ENCODE results near the gene APOC1.
"Not testable (repeated sequence)": the region's sequence is repeated elsewhere in the genome, so short reads cannot be mapped to it uniquely, and the experiment has no call there.

APOC1 gene

DNA sequence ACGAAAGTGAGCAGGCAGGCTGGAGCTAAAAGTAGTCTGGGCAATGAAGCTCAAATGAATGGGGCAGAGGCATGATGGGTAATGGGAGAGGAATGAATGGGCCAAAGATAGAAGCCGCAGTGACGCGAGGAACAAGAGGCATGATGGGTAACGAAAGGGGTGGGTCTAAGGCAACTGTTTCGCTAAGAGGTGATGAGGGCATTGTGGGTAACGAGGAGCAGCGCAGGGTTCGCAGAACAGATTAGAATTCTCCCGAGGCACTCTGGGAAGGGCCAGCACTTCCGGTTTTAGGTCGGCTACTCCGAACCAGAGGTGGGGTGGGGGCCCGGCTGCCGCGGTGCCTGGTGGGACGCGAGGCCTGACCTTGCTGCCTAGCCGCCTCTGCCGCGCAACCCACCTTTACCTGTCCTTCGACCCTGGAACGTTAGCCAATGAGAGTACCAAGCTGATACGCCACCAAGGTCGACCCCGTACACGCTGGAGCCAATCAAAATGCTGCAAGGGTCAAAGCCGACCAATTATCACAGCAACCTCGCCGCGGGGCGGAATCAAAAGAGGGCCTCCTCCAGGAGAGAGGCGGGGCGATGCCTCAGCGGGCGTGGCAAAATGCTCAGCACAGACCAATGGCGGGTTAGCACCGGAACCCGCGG, 23.9 kb upstream of the APOC1 start:
- peak; percentile 100 for DNase-seq

DNA sequence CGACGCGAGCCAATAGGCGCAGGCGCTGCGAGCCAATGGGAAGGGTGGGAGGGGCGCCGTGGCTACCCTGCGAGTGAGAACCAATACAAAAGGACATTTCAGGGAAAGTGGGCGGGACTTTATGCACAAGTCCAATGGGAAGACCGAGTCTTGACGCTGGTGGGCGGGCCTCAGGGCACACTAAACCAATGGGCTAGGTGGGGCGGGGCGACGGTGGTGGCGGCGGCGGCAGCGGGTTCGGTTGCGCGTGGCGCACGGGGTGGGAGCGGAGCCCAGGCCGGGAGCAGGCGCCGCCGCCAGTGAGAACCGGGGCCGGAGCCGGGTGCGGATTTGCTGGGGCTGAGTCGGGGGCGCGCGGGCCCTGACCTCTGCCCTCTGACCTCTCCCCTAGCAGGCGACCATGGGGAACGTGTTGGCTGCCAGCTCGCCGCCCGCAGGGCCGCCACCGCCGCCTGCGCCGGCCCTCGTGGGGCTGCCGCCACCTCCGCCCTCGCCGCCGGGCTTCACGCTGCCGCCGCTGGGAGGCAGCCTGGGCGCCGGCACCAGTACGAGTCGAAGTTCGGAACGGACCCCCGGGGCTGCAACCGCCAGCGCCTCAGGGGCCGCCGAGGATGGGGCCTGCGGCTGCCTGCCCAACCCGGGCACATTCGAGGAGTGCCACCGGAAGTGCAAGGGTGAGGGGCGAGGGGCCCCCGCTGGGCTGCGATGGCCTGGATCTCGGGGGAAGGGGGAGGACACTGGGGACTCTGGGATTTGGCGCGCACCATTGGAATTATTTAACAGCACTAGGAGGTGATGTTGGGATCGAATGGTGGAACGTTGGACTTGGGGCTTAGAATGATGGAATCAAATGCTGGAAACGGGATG, 23.2 kb upstream of the APOC1 start, which contains the start of gene TOMM40:
TOMM40 (plus strand) TSS at position 239 of the 867 bp plus-strand sequence; CDS start at position 401, 162 bp downstream.
- peak; percentile 27 for DNase-seq

DNA sequence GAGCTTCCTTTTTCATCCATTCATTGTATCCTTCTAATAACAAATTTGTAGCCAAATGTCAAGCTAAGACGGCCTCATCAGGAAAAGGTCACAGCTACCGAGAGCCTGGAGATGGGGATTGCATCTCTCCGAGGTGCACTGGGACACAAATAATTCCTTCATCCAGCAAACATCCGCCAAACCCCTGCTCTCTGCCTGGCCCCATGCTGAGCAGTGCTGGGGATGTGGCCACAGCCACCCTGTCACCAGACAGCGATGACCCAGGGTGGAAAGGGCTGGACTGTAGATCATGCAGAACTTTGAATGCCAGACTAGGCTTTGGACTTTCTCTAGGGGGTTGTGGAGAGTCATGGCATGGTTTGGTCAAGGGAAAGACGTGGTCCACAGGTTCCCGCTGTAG, 21.5 kb upstream of the APOC1 start:
- no peak for DNase-seq

DNA sequence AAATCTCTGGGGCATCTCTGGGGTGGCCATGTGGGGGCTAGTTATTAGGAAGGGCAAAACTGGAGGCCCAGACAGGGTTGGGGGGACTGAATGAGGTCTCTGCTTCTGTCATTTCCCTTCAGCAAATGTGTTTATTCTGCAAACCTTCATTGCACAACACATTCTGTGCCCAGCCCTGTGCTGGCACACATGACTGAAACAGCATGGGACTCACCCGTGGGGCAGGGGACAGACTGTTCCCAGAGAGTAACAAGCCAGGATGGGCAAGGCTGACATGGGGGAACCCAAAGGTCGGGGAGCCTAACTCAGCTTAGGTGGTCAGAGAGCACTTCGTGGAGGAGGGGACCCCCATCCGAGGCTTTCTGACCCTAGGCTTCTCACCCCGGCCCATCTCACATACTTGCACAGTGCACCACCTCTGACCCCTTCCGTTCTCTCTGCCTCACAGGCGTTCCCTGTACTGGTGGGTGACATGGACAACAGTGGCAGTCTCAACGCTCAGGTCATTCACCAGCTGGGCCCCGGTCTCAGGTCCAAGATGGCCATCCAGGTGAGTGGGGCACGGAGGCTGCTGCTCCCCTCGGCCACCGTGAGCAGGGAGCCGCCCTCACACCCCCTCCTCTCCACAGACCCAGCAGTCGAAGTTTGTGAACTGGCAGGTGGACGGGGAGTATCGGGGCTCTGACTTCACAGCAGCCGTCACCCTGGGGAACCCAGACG, 20.9 kb upstream of the APOC1 start:
- DNase-seq, result no peak

DNA sequence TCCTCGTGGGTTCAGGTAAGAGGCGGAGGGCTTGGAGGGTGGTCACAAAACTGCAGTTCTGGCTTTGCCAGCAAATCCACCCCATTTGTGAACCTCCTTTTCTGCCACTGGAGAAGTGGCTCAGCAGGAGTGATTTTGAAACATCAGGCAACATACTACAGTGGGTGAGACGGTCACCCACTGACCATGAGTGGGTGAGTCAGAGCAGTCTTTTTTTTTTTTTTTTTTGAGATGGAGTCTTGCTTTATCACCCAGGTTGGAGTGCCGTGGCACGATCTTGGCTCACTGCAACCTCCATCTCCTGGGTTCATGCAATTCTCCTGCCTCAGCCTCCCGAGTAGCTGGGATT, 20.4 kb upstream of the APOC1 start:
- DNase-seq, result no peak

DNA sequence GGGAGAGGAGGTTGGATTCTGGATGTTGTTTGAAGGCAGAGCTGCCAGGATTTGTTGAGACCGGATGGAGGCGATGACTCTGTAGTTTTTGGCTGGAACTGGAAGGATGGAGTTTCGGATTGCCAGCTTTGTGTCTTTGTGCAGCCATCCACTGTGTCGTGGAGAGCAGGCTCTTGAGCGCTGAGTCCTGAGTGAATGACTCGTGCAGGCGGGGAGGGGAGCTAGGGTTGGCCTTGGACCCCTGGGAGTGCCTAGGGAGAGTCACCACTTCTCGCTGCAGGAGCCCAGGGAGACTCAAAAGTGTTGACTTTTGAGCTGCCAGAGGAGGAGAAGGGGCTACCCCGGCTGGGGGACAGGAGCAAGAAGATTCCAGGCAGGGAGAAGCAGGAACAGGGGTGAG, 19.5 kb upstream of the APOC1 start:
- DNase-seq, result no peak

DNA sequence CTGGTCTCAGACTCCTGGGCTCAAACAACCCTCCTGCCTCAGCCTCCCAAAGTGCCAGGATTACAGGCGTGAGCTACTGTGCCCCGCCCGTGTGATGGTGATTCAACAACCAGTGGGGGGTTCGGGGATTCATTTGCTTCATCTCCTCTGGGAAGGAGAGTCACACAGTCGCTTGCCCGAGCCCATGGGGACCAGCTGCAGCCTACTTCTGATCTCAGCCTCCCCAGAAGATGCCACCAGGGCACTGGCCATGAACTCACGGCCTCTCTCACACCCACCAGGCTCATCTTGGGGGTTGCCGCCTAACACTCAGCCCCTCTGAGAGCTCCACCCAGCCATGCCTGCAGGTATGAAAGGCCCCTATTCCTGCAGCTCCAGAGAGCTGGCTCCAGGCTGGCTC, 16.6 kb upstream of the APOC1 start:
- DNase-seq, result no peak

DNA sequence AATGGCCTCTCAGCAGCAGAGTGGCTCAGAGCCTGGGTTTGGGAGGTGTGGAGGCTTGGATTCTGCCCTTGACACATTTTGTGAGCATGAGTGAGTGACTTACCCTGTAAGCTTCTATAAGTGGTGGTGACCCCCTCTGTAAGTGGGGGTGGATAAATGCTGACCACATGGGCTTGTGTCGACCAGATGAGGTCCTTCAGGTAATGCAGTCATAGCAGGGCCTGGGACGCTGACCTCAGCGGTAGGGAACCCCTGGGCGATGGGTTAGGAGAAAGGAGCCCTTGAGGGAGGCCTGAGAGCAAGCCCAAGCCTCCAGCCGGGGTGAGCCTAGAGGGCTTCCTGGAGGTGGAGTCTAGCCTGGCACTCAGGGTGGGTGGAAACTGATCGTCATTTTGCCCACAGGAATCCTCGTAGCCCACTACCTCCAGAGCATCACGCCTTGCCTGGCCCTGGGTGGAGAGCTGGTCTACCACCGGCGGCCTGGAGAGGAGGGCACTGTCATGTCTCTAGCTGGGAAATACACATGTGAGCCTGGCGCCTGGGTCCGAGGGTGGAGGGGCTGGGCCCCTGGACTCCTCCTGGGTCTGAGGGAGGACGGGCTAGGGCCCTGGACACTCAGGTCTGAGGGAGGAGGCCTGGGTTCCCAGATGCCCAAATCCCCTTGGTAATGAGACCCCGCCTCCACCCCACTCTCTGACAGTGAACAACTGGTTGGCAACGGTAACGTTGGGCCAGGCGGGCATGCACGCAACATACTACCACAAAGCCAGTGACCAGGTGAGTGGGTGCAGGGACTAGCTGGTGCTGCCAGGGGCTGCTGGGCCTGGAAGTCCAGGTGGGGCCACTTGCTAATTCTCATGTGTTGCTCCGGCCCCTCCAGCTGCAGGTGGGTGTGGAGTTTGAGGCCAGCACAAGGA, 13.8 kb upstream of the APOC1 start:
- DNase-seq, result no peak

DNA sequence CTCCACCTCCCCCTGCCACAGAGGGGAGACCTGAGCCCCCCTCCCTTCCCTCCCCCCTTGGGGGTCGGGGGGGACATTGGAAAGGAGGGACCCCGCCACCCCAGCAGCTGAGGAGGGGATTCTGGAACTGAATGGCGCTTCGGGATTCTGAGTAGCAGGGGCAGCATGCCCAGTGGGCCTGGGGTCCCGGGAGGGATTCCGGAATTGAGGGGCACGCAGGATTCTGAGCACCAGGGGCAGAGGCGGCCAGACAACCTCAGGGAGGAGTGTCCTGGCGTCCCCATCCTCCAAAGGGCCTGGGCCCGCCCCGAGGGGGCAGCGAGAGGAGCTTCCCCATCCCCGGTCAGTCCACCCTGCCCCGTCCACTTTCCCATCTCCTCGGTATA, 11.2 kb upstream of the APOC1 start:
- DNase-seq, result no peak

DNA sequence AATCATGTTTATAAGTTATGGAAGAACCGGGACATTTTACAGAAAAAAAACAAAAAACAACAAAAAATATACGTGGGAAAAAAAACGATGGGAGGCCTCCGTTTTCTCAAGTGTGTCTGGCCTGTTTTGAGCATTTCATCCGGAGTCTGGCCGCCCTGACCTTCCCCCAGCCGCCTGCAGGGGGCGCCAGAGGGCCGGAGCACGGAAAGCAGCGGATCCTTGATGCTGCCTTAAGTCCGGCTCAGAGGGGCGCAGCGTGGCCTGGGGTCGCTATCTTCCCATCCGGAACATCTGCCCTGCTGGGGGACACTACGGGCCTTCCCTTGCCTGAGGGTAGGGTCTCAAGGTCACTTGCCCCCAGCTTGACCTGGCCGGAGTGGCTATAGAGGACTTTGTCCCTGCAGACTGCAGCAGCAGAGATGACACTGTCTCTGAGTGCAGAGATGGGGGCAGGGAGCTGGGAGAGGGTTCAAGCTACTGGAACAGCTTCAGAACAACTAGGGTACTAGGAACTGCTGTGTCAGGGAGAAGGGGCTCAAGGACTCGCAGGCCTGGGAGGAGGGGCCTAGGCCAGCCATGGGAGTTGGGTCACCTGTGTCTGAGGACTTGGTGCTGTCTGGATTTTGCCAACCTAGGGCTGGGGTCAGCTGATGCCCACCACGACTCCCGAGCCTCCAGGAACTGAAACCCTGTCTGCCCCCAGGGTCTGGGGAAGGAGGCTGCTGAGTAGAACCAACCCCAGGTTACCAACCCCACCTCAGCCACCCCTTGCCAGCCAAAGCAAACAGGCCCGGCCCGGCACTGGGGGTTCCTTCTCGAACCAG, 10.6 kb upstream of the APOC1 start:
- peak; percentile 58 for DNase-seq

DNA sequence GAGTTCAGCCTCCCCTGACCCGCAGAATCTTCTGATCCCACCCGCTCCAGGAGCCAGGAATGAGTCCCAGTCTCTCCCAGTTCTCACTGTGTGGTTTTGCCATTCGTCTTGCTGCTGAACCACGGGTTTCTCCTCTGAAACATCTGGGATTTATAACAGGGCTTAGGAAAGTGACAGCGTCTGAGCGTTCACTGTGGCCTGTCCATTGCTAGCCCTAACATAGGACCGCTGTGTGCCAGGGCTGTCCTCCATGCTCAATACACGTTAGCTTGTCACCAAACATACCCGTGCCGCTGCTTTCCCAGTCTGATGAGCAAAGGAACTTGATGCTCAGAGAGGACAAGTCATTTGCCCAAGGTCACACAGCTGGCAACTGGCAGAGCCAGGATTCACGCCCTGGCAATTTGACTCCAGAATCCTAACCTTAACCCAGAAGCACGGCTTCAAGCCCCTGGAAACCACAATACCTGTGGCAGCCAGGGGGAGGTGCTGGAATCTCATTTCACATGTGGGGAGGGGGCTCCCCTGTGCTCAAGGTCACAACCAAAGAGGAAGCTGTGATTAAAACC, 9.9 kb upstream of the APOC1 start:
- DNase-seq, result no peak

DNA sequence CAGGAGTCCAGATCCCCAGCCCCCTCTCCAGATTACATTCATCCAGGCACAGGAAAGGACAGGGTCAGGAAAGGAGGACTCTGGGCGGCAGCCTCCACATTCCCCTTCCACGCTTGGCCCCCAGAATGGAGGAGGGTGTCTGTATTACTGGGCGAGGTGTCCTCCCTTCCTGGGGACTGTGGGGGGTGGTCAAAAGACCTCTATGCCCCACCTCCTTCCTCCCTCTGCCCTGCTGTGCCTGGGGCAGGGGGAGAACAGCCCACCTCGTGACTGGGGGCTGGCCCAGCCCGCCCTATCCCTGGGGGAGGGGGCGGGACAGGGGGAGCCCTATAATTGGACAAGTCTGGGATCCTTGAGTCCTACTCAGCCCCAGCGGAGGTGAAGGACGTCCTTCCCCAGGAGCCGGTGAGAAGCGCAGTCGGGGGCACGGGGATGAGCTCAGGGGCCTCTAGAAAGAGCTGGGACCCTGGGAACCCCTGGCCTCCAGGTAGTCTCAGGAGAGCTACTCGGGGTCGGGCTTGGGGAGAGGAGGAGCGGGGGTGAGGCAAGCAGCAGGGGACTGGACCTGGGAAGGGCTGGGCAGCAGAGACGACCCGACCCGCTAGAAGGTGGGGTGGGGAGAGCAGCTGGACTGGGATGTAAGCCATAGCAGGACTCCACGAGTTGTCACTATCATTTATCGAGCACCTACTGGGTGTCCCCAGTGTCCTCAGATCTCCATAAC, 8.8 kb upstream of the APOC1 start, which contains the start of gene APOE:
APOE (plus strand) TSS at position 360 of the 724 bp plus-strand sequence. CDS start 829 bp downstream, outside the sequence.
- DNase-seq, result peak; percentile 29

DNA sequence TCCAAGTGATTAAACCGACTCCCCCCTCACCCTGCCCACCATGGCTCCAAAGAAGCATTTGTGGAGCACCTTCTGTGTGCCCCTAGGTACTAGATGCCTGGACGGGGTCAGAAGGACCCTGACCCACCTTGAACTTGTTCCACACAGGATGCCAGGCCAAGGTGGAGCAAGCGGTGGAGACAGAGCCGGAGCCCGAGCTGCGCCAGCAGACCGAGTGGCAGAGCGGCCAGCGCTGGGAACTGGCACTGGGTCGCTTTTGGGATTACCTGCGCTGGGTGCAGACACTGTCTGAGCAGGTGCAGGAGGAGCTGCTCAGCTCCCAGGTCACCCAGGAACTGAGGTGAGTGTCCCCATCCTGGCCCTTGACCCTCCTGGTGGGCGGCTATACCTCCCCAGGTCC, 6.8 kb upstream of the APOC1 start:
- DNase-seq, result no peak

DNA sequence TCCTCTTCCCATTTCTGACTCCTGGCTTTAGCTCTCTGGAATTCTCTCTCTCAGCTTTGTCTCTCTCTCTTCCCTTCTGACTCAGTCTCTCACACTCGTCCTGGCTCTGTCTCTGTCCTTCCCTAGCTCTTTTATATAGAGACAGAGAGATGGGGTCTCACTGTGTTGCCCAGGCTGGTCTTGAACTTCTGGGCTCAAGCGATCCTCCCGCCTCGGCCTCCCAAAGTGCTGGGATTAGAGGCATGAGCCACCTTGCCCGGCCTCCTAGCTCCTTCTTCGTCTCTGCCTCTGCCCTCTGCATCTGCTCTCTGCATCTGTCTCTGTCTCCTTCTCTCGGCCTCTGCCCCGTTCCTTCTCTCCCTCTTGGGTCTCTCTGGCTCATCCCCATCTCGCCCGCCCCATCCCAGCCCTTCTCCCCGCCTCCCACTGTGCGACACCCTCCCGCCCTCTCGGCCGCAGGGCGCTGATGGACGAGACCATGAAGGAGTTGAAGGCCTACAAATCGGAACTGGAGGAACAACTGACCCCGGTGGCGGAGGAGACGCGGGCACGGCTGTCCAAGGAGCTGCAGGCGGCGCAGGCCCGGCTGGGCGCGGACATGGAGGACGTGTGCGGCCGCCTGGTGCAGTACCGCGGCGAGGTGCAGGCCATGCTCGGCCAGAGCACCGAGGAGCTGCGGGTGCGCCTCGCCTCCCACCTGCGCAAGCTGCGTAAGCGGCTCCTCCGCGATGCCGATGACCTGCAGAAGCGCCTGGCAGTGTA, 6.2 kb upstream of the APOC1 start:
- no peak for DNase-seq

DNA sequence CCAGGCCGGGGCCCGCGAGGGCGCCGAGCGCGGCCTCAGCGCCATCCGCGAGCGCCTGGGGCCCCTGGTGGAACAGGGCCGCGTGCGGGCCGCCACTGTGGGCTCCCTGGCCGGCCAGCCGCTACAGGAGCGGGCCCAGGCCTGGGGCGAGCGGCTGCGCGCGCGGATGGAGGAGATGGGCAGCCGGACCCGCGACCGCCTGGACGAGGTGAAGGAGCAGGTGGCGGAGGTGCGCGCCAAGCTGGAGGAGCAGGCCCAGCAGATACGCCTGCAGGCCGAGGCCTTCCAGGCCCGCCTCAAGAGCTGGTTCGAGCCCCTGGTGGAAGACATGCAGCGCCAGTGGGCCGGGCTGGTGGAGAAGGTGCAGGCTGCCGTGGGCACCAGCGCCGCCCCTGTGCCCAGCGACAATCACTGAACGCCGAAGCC, 5.6 kb upstream of the APOC1 start:
- no peak for DNase-seq

DNA sequence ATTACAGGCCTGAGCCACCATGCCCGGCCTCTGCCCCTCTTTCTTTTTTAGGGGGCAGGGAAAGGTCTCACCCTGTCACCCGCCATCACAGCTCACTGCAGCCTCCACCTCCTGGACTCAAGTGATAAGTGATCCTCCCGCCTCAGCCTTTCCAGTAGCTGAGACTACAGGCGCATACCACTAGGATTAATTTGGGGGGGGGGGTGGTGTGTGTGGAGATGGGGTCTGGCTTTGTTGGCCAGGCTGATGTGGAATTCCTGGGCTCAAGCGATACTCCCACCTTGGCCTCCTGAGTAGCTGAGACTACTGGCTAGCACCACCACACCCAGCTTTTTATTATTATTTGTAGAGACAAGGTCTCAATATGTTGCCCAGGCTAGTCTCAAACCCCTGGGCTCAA, 4.6 kb upstream of the APOC1 start:
- no peak for DNase-seq

DNA sequence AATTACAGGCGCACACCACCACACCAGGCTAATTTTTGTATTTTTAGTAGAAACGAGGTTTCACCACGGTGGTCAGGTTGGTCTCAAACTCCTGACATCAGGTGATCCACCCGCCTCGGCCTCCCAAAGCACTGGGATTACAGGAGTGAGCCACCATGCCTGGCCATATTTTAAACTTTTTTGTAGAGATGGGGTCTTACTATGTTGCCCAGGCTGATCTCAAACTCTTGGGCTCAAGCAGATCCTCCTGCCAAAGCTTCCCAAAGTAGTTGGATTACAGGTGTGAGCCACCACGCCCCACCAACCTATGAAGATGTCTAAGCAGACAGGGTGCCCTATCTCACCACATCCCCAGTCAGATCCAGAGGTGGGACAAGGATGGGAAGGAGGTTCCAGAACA, 2.5 kb upstream of the APOC1 start:
- not testable (repeated sequence) for DNase-seq

DNA sequence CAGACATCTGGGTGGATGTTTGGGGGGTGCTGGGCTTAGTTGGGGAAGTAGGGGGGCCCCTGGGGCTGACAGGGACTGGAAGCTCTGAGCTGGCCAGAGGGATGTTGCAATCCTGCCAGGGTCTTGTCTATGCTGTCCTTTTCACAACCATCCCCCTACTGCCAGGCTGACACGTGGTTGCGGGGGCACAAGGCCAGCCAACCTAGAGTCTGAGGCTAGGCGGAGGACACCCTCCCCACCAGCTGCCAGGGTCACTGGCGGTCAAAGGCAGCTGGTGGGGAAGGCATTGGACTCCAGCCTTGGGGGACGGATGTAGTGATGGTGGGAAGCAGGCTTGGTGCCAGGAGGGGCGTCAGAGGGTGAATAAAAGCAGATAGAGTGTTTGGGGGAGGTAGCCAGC, 1.6 kb upstream of the APOC1 start:
- no peak for DNase-seq

DNA sequence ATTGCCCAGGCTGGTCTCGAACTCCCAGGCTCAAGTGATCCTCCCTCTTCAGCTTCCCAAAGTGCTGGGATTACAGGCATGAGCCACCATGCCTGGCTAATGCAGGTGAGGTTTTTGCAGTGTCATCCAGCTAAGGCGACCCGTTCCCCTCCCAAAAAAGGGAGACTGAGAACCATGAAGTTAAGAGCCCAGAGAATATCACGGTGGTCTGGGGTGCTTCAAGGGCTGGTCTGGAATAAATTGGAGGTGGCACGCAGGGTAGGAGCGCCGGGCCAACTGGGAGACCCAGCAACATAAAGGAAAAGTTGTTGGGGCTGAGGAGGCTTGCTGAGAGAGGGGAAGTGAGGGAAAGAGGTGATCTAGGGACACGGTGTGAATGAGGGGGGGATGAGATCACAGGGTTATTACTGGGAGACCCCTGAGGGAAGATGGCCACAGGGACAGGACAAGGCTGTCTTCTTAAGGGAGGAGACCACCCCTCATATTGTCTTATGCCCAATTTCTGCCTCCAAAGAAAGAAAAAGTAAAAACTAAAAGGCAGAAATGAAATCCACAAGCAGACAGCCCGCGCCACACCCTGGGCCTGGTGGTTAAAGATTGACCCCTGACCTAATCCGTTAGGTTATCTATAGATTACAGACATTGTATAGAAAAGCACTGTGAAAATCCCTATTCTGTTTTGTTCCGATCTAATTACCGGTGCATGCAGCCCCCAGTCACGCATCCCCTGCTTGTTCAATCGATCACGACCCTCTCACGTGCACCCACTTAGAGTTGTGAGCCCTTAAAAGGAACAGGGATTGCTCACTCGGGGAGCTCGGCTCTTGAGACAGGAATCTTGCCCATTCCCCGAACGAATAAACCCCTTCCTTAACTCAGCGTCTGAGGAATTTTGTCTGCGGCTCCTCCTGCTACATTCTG, 636 bp upstream of the APOC1 start:
- not testable (repeated sequence) for DNase-seq

All from EL (cell line).